ENCODE results near the gene TMPRSS9.

TMPRSS9 gene

DNA sequence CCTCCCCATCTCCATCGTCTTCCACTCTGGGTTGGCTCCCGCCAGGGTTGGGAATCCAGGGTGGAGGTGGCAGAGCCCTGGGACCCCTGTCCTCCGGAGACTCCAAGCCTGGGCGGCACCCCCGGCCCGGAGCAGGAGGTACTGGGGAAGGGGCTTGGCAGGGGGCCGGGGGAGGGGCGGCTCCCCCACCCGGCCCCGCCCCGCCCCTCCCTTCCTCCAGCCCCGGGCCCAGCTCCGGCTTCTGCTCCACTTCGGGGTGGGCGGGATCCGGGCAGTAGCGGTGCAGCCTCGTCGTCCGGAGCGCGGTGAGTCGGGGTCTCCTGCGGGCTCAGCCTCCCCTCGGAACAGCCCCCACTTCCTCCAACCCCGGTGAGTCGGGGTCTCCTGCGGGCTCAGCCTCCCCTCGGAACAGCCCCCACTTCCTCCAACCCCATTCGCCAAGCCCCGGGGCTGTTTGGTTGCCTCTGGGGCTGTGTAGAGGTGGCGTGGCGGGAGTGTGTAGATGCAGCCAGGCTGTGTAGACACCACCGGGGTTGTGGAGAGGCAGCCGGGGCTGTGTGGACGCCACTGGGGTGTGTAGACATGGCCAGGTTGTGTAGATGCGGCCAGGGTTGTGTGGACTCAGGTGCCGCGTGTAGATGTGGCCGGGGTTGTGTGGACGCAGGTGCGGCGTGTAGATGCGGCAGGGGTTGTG is at the start of gene TMPRSS9:
TSS of gene TMPRSS9 (plus strand) at position 274 of the 694 bp plus-strand sequence. CDS start 29,521 bp downstream, outside the sequence.
- no peak for FAIRE-seq

DNA sequence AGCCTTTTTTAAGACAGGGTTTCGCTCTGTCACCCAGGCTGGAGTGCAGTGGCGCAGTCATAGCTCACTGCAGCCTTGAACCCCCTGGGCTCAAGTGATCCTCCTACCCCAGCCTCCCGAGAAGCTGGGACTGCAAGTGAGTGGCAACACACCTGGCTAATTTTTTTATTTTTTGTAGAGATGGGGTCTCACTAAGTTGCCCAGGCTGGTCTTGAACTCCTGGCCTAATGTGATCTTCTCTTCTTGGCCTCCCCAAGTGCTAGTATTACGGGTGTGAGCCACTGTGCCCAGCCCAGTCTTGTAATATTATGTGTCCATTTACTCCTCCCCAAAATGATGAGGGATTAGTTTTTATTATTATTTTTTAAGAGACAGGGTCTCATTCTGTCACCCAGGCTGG is 49.0 kb upstream of the TMPRSS9 start:
- FAIRE-seq, result no peak

DNA sequence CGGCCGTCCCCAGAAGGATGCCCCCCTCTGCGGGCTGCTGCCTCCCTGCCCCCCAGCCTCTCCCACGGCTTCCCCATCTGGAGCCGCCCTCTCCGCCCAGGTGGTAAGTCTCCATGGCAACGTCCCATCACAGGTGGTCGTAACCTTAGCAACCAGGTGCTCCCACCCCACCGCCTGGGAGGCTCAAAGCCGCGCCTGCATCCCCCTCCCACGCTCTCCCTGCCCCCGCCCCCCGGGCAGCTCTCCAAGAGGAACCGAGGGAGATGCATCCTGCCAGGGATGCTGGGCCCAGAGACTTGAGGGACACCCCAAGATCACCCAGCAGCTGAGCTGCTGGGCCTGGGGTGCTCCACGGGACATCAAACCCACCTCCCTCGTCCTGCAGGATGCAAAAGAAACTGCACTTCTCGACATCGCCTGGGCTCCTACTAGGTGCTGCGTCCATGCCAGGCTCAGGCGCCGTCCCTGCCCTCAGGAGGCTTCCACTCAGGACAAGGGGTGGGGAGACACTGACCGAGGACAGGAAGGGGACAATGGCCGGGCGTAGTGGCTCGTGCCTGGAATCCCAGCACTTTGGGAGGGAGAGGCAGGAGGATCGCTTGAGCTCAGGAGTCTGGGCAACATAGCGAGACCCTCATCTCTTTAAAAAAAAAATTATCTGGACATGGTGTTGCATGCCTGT is 47.1 kb upstream of the TMPRSS9 start:
- no peak for FAIRE-seq

DNA sequence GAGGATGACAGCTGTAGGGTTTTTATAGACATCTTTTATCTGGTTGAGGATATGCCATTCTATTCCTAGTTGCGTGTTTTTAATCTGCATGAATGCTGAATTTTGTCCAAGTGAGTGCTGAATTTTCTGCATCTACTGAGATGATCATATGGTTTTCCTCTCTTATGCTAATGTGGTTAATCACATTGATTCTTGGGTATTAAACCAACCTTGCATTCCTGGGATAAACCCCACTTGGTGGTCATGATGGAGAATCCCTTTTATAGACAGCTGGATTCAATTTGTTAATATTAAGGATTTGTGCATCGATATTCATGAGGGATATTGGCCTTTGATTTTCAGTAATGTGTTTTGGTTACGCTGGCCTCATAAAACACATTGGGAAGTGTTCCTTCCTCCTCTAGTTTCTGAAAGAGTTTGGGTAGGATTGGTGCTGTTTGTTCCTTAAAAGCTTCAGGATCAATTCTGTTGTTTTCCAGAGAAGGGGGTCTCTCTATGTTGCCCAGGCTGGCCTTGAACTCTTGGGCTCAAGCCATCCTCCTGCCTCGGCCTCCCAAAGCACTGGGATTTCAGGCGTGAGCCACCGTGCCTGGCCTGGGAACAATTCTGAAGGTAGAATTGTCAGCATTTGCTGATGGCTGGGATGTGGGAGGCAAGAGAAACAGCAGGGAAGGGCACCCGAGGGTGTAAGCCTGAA is 44.8 kb upstream of the TMPRSS9 start:
- FAIRE-seq, result no peak

DNA sequence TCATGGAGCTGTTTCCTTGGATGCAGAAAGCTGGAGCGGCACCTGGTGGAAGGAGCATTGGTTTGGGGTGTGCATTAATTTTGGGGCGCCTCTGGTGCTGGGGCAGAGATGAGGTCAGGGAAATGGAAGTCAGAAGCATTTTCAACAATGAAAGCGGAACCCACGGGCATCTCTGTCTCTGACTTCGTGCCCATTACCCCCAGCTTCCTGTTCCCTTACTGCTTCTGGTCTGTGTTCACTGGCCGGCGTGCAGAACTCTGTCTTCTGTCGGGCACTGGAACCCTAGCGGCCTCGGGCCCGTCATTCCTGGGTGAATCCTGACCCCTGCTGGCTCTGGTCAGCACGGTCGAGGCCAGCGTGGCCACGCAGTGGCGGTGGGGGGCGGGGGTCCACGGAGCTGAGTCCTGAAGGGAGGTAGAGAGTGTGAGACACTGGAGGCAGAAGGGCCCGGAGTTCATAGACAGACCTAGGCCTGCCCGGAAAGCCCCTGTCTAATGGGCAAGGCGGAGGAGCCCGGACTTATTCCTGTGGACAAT is 44.2 kb upstream of the TMPRSS9 start:
- no peak for FAIRE-seq

DNA sequence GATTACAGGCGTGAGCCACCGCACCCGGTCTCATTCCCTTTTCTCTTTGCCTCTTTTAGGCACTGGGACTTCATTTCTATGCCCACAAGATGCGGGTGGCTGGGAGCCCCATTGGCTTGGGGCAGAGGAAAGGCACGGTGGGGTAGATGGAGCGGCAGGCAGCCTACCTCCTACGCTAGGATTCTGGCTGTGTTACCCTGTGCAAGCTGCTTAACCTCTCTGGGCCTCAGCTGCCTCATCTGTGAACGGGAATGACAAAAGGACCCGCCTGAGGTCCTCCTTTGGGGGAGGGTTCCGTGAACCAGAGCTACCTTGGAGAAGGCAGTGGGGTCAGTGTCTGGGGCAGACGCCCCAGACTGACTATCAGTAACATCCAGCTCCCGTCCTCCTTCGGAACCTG is 42.8 kb upstream of the TMPRSS9 start:
- FAIRE-seq, result no peak

DNA sequence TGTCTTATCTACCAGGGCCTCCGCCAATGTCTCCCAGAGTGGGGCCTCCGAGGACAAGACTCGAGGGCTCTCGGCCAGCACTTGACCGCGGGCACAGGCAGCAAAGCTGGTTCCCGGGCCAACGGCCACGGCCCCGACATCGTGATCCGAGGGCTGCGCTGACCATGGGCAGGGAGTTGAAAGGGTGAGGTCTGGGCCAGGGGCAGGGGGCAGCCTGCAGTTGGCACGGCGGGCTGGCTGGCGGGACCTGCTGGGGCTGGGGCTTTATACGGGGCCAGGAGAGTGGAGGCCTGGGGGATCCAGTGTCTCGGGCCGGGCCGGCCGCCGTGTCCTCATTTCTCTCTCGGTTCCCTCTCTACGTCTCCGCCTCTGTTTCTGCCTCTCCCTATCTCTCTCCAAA is 42.3 kb upstream of the TMPRSS9 start:
- FAIRE-seq, result no peak

DNA sequence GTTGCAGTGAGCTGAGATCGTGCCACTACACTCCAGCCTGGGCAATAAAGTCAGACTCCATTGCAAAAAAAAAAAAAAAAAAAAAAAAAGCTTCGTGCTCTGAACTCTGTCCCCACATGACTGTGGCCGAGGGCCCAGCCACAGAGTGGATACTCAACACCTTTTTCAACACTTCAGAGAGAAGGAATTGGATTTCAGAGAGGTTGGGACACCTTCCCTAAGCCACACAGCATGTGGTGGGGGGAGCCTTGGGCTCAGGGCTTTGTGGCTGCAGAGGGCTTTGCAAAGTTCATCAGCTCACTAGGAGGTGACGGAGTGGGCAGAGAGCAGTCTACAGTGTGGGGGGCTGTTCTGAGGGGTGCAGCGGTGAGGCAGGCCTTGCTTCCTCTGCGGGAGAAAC is 41.1 kb upstream of the TMPRSS9 start:
- no peak for FAIRE-seq

DNA sequence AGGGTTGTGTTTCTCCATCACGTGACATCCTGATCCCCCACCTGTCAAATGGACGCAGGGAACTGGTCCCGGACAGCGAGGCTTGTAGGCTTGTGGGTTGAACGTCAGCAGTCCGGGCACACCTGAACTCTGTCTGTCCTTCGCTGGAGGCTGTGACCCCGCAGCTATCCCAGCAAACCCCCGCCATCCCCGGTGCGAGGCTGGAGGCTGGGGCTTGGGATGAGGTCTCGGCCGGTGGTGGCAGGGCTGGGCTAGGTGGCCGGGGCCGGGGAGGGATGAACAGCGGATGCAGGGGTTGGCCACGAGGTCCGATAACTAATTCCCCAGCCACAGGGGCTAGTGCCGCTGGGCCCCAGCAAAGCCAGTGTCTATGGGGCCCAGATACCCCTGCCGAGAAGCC is 40.5 kb upstream of the TMPRSS9 start:
- no peak for FAIRE-seq

DNA sequence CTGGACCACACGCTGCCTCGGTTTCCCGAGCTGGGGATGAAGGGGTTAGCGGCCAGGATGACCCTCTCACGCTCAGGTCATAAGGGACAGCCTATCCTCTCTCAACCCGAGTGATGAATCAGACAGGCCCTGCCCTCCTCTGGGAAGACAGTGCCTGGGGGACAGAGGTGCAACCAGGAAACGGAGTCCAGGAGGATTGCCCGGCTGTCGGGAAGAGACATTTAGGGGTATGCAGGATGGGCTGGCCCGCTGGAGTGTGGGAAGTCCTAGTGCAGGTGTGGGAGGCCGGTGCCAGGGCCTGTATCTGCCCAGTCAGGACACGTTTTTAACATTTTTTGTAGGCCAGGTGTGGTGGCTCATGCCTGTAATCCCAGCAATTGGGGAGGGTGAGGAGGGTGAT is 40.0 kb upstream of the TMPRSS9 start:
- no peak for FAIRE-seq

DNA sequence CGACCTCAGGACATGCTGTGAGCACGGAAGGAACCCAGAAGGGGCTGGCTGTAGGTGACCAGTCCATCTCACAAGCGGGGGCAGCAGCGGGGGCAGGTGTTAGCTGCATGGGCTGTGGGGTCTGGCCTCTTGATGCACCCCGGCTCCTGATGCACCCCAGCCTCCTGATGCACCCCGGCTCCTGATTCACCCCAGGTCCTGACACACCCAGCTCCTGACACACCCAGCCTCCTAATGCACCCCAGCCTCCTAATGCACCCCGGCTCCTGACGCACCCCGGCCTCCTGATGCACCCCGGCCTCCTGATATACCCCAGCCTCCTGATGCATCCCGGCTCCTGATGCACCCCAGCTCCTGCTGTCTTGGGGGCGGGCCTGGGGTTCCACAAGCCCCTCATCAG is 39.1 kb upstream of the TMPRSS9 start:
- no peak for FAIRE-seq

DNA sequence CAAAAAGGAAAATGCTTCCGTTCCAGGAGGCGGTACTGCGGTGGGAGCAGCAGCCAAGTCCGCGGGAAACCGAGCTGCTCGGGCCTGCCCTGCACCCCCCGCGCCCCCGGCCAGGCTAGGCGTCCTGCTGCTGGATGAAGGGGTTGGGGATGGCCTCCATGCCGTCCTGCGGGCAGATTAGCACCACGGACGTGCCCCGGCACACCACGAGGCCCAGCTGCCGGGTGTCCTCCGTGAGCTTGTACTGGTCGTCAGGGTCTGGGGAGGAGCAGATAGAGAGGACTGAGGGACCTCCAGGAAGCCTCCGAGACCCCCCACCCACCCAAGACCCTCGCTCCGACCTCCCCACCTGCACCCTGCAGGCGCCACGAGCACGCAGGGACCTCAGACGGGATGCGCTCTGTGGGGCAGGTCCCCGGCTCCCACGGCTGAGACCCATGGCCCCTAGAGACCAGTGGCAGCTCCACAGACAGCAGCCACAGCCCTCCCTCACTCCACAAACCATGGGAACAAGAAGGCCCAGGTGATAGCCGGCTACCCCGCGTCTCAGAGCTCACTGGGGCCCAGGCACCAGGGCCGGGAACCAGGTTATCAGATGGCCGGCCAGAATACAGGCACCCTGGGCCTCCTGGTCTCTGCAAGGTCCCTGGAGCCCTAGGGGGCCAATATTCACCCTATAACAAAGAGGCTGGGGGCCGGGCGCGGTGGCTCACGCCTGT is 38.3 kb upstream of the TMPRSS9 start:
- FAIRE-seq, result no peak

DNA sequence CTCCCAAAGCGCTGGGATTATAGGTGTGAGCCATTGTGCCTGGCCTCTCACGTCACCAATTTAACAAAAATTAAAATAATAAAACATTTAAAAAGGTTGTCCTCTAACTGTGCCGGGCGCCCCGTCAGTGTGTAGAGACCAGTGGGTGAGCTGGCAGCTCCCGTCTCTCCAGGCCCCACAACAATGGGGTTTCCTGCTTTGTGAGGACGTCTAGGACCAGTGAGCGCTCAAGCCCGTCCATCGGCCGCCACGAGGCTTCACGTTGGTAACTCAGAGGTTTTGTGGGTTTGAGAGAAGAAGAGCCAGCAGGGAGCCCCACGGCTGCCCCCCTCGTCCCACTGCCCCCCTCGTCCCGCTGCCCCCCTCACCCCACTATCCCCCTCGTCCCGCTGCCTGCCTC is 36.4 kb upstream of the TMPRSS9 start:
- FAIRE-seq, result no peak

DNA sequence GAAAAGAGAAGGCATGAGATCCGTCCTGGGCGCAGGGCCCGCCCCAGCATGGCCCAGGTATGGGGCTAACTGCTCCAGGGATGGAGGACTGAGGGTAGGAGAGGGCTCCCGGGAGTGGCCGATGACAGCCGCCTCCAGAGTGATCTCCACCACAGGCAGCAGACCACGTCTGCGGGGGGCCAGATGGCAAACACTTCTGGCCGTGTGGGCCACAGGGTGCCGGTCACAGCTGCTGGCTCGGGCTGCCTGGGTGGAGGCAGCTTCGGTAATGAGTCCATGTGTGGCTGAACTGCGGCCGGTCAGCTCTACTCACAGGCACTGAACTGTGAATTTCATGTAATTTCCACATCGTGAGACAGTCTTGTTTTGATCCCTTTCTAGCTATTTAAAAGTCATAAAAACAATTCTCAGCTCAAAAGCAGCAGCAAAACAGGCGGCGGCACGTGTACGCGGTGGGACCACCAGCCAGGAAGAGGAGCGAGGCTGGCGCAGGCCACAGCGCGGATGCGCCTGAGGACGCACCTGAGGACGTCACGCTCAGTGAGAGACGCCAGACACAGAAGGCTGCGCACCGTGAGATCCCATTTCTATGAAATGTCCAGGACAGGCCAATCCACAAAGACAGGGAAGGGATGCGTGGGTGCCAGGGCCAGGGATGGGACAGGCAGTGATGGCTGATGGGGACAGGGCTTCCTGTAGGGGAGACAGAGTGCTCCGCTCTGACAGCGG is 35.7 kb upstream of the TMPRSS9 start:
- FAIRE-seq, result no peak

DNA sequence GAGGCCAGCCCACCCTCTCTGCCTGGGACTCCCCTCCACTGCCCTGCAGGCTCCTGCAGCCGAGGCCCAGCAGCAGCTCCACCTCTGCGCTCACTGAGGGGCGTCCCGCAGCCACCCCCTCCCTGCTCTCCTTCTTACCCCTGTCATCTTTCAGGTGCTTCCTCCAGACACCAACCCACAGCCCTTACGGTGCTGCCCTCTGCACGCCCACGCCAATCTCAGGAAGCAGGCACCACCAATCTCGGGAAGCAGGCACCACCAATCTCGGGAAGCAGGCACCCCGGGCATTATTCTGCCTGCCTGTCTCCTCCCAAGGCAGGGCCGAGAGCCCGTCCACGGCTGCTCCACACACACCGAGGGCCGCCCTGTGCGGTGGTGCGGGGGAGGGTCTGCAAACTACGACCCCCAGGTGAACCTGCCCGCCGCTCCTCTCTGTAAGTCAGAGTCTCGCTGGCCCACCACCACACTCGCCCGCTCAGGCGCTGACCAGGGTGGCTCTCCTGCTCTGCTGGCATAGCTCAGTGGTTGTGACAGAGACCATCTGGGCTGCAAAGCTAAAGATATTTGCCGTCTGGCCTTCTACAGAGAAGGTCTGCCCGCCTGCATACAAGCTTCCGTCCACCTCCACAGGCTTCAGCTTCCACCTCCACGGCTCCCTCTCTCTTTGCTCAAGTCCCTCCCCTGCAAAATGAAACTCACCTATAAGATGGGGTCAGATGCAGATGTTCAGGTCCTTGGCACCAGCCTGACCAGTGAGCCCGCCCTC is 34.6 kb upstream of the TMPRSS9 start:
- FAIRE-seq, result no peak

DNA sequence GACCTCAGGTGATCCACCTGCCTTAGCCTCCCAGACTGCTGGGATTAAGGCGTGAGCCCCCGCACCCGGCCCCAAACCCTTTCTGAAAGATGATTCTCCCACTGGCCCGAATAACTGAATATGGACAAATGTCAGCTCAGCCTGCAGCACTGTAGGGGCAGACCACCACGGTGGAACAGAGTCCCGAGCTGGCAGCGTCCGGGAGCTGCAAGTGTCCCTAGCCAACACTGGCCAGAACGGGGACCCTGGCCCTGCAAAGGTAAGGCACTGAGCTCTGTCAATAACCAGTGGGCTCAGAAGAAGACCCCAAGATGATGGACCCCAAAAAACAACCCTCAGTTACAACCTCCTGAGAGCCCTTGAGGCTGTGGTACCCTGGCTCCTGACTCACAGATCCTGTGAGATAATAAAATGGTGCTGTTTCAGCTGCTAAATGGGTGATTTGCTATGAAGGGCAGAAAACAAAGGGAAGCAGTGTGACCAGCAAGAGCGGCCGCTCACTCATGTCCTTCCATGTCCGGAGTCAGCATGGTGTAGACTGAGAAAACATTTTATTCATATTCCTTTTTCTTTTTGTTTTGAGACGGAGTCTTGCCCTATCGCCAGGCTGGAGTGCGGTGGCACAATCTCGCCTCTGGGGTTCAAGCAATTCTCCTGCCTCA is 33.2 kb upstream of the TMPRSS9 start:
- FAIRE-seq, result no peak

DNA sequence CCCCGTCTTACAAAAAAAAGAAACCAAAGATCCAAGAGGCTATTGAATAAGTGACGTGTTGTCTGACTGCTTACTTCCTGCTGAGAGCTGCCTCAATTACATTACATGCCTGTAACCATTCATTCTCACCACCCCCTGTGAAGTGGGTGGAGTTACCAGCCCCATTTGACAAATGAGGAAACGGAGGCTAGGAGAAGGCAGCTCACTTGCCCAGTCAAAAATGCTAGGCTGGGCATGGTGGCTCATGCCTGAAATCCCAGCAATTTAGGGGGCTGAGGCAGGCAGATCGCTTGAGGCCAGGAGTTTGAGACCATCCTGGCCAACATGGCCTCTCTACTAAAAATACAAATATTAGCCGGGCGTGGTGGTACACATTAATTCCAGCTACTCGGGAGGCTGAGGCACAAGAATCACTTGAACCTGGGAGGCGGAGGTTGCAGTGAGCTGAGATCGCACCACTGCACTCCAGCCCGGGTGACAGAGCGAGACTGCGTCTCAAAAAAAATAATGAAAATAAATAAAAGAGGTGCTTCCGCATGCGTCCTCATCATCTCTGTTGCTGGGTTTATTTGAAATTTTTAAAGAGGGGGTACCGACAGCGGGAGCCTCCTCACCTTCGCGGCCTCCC is 32.2 kb upstream of the TMPRSS9 start:
- FAIRE-seq, result peak; percentile 78

DNA sequence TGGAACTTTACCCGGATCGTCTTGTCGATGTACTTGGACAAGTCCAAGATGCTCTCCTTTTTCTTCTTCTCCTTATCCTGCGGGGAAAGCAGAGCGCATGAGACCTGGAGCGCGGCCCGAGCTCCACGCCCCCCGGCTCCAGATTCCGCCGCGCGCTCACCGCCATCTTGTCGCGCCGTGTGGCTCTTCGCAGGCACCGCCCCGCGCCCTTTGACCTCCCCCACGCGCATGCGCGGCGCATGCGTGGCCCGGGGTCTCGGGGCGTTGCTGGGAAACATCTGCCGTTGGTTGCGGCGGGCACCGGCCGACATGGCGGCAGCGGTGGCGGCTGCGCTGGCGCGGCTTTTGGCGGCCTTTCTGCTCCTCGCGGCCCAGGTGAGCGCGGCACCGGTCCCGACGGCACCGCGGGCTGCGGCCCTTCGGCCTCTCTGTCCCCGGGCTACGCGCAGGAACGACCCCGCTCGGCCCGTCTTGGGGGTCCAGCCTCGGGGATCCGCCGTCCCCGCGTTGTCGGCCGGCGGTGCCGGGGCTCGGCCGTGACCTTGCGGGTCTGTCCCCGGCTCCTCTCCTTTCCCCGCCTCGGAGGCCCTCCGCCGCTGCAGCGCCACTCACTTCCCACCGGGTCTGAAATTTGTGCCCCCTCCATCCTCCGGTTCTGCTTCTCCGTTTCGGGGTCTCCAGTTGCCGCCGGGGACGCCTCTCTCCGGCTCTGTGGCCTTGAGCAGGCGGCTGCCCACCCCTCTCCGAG is 31.5 kb upstream of the TMPRSS9 start, which contains the start of the genes LSM7 and SPPL2B:
TSS of gene LSM7 (minus strand) at position 186 of the 748 bp plus-strand sequence. CDS start at position 166, 20 bp downstream.
TSS of gene SPPL2B (plus strand) at position 284 of the 748 bp plus-strand sequence. CDS start at position 310, 26 bp downstream.
- no peak for FAIRE-seq

DNA sequence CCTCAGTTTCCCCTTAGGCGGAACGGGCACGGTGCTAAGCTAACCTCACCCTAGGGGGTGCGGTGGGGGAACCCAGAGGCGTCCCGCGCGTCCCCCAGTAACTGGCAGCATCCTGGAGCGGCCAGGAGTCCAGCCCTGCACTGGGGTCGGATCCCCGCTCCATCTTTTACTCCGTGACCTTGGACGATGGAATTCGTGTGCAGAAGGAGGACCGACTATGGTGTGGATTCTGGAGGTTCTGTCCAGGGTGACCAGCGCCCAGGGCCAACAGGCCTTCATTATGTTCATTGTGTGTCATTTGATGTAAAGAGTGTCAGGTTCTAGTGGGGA is 31.0 kb upstream of the TMPRSS9 start:
- FAIRE-seq, result no peak

DNA sequence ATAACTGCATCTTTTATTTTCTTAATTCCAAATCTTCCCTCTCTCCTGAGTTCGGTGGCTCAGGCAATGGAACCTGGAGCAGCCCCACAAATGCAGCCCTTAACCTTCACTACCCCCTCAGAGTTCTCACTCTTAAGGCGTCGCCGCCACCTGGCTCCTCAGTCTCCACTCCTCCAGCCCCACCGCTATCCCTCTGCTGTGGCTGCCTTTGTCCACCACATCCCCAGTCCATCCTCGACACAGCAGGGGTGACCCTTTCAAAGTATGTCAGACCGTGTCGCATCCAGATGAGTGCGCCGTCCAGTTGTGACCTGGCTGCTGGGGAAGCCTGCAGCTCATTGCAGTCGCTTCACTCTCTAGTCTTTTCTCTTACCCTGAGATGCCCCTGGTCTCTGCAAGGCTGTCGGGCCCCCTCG is 30.6 kb upstream of the TMPRSS9 start:
- FAIRE-seq, result no peak

Data from A204.1 (cell line).